SJCRH30 (cell line): ENCODE measurements around the gene TCERG1L. TPM values are rescaled to one million over a fixed set of nuclear protein-coding genes. Genes with fewer than 3 reads are reported as not detected.
"Not testable (repeated sequence)": the region's sequence is repeated elsewhere in the genome, so short reads cannot be mapped to it uniquely, and the experiment has no call there.

Experiments used
- DNase-seq, 2 experiments: peaks; one replicate each; pipeline ENCODE4 v3.0.0-alpha.2; 2015 to 2020
- H3K27ac ChIP-seq: fragments of 250-450 bp; sonication (Bioruptor Pico); 2 replicates; pipeline ENCODE4 v1.5.1; 2020; ENCODE audit warnings: mild to moderate bottlenecking, moderate library complexity
- H3K27me3 ChIP-seq: fragments of 250-450 bp; sonication (Bioruptor Pico); 2 replicates; pipeline ENCODE4 v1.5.1; 2020; ENCODE audit warnings: mild to moderate bottlenecking, moderate library complexity
- H3K36me3 ChIP-seq: fragments of 250-450 bp; sonication (Bioruptor Pico); 2 replicates; pipeline ENCODE4 v1.5.1; 2020; ENCODE audit warnings: mild to moderate bottlenecking, moderate library complexity
- H3K4me1 ChIP-seq: fragments of 250-450 bp; sonication (Bioruptor Pico); 2 replicates; pipeline ENCODE4 v1.5.1; 2020; ENCODE audit warnings: mild to moderate bottlenecking, moderate library complexity
- H3K4me3 ChIP-seq: fragments of 250-450 bp; sonication (Bioruptor Pico); 2 replicates; pipeline ENCODE4 v1.5.1; 2020; ENCODE audit warnings: mild to moderate bottlenecking, moderate library complexity
- H3K9me3 ChIP-seq: fragments of 250-450 bp; sonication (Bioruptor Pico); replicated peaks from 2 replicates; pipeline ENCODE4 v1.5.1; 2020; ENCODE audit warnings: mild to moderate bottlenecking, moderate library complexity
- total RNA-seq: library from RNA; depleted of rRNA; stranded (reverse); fragments of >200 nt; shearing (Covaris generic); gene quantifications from 2 replicates; pipeline ENCODE4 v1.2.3, GENCODE V29; 2014

Gene TCERG1L
- total RNA-seq, 1 experiment from 2014 or later: not detected

DNA sequence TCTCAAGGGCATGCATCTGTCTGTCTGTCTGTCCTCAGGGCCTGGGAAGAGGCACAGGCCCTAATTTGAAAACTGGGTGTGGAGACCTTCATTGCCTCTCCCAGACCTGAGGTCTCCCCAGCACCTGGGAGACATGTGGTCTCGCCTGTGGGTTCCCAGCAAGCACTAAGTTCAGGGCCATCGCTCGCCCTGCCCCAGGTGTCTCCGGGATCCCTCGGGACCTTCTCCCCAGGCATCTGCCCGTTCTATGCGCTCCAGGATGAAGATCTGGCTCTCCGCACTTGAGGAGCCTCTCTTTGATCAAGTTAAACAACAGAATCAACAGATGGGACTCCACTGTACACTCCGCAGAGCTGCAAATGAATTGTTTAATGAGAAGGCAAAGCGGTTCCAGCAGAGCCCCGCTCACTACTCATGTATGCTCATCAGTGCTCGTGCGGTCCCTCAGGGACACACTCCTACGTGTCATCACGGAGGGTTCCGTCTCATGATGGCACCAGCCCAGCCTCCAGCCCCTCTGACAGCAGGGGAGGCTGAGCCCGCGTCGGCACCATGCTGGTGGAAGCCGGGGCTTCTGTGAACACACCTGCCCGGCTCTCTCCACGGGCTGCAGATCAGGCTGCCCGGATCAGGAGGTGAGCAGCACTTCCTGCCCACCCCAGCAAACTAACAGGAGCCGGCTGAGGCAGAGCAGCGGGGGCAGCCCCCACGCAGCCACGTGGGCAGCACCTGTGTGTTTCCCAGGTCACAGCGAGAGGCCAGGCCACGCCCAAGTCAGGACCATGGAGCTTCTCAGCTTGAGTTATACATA is 132.8 kb downstream of the TCERG1L start:
- Histone ChIP-seq H3K27me3 (no peaks in the 10 kb centered on the region), H3K4me1 (no peaks in the 10 kb centered on the region), H3K4me3 (no peak overlapping the region), H3K36me3 (no peaks in the 10 kb centered on the region), H3K9me3 (no peaks in the 10 kb centered on the region), H3K27ac (no peak overlapping the region)
- no peak for DNase-seq

DNA sequence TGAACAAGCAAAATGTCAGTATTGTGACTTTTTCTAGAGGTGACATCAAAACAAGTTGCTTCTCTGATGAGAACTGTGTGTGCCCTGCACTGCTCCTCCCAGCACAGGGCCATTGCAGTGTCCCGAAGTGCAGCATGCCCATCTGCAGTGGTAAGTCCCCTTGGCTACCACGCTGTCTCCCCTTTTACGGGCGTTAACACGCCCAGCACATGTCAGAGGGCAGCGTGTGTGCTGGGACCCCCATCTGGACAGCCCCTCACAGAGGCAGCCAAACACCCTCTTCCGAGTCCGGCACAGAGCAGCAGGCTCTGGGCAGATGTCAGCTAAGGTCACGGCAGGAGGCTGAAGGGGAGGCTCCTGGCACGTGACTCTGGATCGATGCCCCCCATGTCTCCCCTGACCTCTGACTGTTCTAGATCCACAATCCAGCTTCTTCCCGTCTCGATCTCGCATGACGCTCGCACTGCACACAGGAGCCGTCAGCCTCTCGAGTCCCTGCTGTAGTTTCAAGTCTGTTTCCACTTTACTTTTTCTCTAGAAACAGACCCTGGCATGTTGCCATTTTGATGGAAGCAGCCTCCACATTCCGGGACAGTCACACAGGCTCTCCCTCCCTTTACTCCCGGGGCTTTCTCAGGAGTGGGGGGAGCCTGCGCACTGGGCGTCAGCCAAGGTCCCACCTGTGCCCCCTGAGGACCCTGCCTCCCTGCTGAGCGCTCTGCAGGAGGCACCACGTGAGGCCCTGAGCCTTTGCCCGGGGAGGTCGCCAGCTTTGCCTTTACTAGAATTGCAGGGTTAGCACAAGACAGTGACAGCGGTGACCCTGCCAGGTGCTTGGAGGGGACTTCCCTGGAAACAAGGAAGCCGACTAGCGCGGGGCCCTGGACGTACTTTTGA is 133.8 kb downstream of the TCERG1L start:
- H3K9me3 ChIP-seq: no peaks in the 10 kb centered on the region
- no peaks in the 10 kb centered on the region for H3K4me1 ChIP-seq
- DNase-seq: no peak
- no peak overlapping the region for H3K4me3 ChIP-seq
- no peaks in the 10 kb centered on the region for H3K36me3 ChIP-seq
- no peaks in the 10 kb centered on the region for H3K27me3 ChIP-seq
- H3K27ac ChIP-seq: no peak overlapping the region

- H3K27me3 ChIP-seq: no peaks in the 10 kb centered on the region
- no peaks in the 10 kb centered on the region for H3K36me3 ChIP-seq
- H3K27ac ChIP-seq: no peak overlapping the region
- DNase-seq: no peak
- no peak overlapping the region for H3K4me3 ChIP-seq
- H3K4me1 ChIP-seq: no peaks in the 10 kb centered on the region
- H3K9me3 ChIP-seq: no peaks in the 10 kb centered on the region
These were observed 134.6 kb downstream of the TCERG1L start for GRCh38 chr10:131176907-131177306.

- not testable (repeated sequence) for H3K9me3 ChIP-seq, H3K36me3 ChIP-seq, H3K27ac ChIP-seq, H3K27me3 ChIP-seq, DNase-seq, H3K4me3 ChIP-seq, H3K4me1 ChIP-seq
These were observed 135.2 kb downstream of the TCERG1L start for GRCh38 chr10:131176324-131176723.

DNA sequence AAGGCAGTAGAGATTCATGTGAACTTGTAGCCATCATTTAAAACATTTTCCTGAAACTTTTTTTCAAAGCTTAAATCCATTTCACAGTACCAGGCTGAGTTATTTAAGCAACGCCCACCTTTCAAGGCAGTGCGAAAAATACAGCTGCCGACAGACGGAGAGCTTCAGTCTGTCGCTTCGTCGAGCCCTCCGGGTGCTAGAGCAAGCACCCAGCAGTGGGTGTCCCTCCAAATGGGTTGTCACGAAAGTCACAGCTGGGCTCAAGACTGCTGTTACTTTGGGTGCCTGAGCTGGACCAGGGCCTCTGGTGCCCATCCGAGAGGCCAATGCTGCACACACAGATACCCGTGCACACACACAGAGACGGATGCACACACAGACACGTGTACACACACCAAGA is 135.6 kb downstream of the TCERG1L start:
- no peak overlapping the region for H3K4me3 ChIP-seq
- H3K4me1 ChIP-seq: no peaks in the 10 kb centered on the region
- no peaks in the 10 kb centered on the region for H3K36me3 ChIP-seq
- no peak overlapping the region for H3K27ac ChIP-seq
- no peaks in the 10 kb centered on the region for H3K9me3 ChIP-seq
- no peaks in the 10 kb centered on the region for H3K27me3 ChIP-seq
- no peak for DNase-seq

- H3K36me3 ChIP-seq: no peaks in the 10 kb centered on the region
- H3K27ac ChIP-seq: no peak overlapping the region
- H3K9me3 ChIP-seq: no peaks in the 10 kb centered on the region
- H3K4me3 ChIP-seq: no peak overlapping the region
- no peak for DNase-seq
- H3K27me3 ChIP-seq: no peaks in the 10 kb centered on the region
- H3K4me1 ChIP-seq: no peaks in the 10 kb centered on the region
These were observed 136.6 kb downstream of the TCERG1L start for GRCh38 chr10:131174651-131175540.

- no peak overlapping the region for H3K27ac ChIP-seq
- no peaks in the 10 kb centered on the region for H3K36me3 ChIP-seq
- H3K4me1 ChIP-seq: no peaks in the 10 kb centered on the region
- H3K9me3 ChIP-seq: no peaks in the 10 kb centered on the region
- H3K4me3 ChIP-seq: no peak overlapping the region
- DNase-seq: no peak
- H3K27me3 ChIP-seq: no peaks in the 10 kb centered on the region
These were observed 137.3 kb downstream of the TCERG1L start for GRCh38 chr10:131174211-131174565.

DNA sequence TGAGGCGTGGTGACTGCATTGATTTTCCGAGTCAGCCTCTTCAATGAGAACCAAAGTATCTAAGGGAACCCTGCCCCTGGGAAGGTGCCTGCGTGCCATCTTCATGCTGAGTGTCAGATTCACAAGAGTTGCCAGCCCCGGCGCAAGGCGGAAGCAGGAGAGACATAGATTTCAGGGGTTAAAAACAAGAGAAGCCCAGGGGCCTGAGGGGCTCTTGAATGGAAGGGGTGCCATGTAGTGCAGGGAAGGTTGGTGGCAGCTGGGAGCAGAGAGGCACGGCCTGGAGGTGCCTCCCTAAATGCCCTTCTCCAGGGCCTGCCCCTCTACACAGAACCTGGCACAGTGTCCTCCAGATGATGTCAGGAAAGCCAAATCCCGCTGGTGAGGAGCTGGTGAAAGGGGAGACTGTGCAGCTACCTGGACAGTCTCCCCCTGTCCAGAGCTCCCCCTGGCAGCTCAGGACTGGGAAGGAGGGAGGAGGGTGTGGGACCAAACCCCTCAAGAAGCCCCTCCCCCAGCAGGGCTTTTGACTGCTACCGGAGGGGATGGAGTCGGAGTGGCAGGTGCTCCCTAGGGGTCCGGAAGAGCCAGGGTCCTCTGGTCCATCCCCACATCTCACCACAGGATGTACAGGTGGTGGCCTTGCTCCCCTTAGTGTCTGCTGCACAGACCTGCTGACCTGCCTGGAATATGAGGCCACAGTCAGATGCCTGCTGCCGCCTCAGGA is 137.9 kb downstream of the TCERG1L start:
- H3K4me3 ChIP-seq: no peak overlapping the region
- H3K9me3 ChIP-seq: no peaks in the 10 kb centered on the region
- DNase-seq: no peak
- H3K27me3 ChIP-seq: no peaks in the 10 kb centered on the region
- H3K27ac ChIP-seq: no peak overlapping the region
- H3K4me1 ChIP-seq: no peaks in the 10 kb centered on the region
- H3K36me3 ChIP-seq: no peaks in the 10 kb centered on the region

DNA sequence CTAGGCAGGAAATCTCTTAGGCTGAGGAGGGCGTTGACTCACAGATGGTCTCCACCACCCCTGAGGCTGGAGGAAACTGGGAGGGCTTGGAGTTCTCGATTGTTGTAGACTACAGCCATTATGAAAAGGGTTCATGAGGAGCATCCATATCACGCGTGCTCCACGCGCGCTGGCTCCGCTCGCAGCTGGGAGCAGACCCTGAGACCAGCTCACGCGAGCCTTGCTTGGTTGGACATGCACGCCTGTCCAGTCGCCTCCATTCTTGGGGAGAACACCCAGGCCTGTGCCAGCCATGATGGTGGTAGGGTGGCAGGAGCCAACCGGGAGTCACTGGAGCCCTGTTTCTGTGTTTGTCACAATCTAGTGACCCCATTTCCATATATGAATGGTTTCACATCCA is 139.1 kb downstream of the TCERG1L start:
- Histone ChIP-seq H3K4me1 (no peaks in the 10 kb centered on the region), H3K36me3 (no peaks in the 10 kb centered on the region), H3K4me3 (no peak overlapping the region), H3K27ac (no peak overlapping the region), H3K9me3 (no peaks in the 10 kb centered on the region), H3K27me3 (no peaks in the 10 kb centered on the region)
- no peak for DNase-seq

GRCh38 chr10:131169146-131169545 is 142.4 kb downstream of the TCERG1L start:
- no peak overlapping the region for H3K27ac ChIP-seq
- no peak overlapping the region for H3K4me3 ChIP-seq
- H3K4me1 ChIP-seq: no peaks in the 10 kb centered on the region
- no peaks in the 10 kb centered on the region for H3K36me3 ChIP-seq
- no peaks in the 10 kb centered on the region for H3K9me3 ChIP-seq
- DNase-seq: no peak
- H3K27me3 ChIP-seq: no peaks in the 10 kb centered on the region

GRCh38 chr10:131168238-131168875 is 143.2 kb downstream of the TCERG1L start:
- DNase-seq: no peak
- no peaks in the 10 kb centered on the region for H3K9me3 ChIP-seq
- H3K36me3 ChIP-seq: no peaks in the 10 kb centered on the region

DNA sequence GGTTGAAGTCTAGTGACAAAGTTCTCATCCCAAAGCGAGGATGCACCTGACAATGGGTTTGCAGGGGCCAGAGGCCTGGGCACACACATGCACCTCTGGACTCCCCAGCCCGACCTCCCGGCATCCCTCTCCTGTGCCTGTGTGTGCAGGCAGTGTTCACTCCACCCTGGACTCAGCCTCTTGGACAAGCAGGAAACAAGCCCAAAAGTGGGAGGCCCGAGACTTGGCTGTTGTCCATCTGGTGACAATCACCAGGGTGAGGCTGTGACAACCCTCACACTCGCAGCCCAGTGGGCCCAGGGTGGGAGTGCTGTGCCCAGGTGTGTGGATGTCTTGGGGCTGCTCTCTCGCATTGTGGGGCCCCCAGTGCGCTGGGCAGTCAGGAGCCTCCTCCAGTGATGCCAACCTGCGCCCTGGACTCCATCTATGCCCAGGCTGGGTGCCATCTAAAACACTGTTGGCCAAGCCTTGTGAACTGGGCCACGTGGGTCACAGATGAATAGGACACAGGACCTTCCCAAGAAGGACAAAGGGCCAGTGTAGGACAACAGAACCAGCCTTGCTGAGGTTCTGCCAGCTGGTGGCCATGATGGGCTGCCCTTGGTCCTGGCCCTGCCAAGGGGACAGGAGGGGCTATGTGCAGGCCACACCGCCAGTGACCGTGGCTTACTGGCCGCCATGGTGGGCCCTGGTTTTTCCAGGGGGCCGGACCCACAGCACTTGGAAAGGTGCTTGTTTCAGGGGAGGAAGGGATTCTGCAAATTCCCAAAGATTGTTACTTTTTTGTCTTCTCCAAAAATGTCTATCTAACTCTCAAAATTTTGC is 144.3 kb downstream of the TCERG1L start:
- no peak overlapping the region for H3K27ac ChIP-seq
- no peak overlapping the region for H3K4me3 ChIP-seq
- DNase-seq: no peak
- no peaks in the 10 kb centered on the region for H3K4me1 ChIP-seq
- H3K9me3 ChIP-seq: no peaks in the 10 kb centered on the region
- no peaks in the 10 kb centered on the region for H3K27me3 ChIP-seq
- H3K36me3 ChIP-seq: no peaks in the 10 kb centered on the region

More at GRCh38 chr10:131168238-131168875, 143.2 kb downstream of the TCERG1L start:
- Histone ChIP-seq H3K27ac (no peak overlapping the region), H3K27me3 (no peaks in the 10 kb centered on the region), H3K4me3 (no peak overlapping the region), H3K4me1 (no peaks in the 10 kb centered on the region)

GRCh38 chr10:131166486-131166885 is 145.0 kb downstream of the TCERG1L start:
- no peak overlapping the region for H3K4me3 ChIP-seq
- no peak overlapping the region for H3K27ac ChIP-seq
- H3K36me3 ChIP-seq: no peaks in the 10 kb centered on the region
- H3K9me3 ChIP-seq: no peaks in the 10 kb centered on the region
- H3K27me3 ChIP-seq: no peaks in the 10 kb centered on the region
- DNase-seq: no peak
- no peaks in the 10 kb centered on the region for H3K4me1 ChIP-seq
